NCI-H82 (cell line): ENCODE results near the gene FRMD6.

Experiments
- DNase-seq: peaks from one replicate; lab custom pipeline; 2025; lab: John Stamatoyannopoulos, UW

The FRMD6 gene

GRCh38 chr14:51651388-51652167 lies at the start of gene FRMD6:
Gene FRMD6, plus strand, starts transcription at chr14:51651910. Its CDS starts 37,927 bp downstream, at chr14:51689837.
- DNase-seq, result peak; percentile 83

GRCh38 chr14:51602310-51602709 lies 49.4 kb upstream of the FRMD6 start:
- DNase-seq, result no peak

- DNase-seq, result no peak
Observed at GRCh38 chr14:51603495-51603894, 48.2 kb upstream of the FRMD6 start.

GRCh38 chr14:51604073-51604472 lies 47.6 kb upstream of the FRMD6 start:
- no peak for DNase-seq

GRCh38 chr14:51605575-51605974 lies 46.1 kb upstream of the FRMD6 start:
- no peak for DNase-seq

GRCh38 chr14:51607711-51608110 lies 44.0 kb upstream of the FRMD6 start:
- DNase-seq, result no peak

GRCh38 chr14:51609251-51609954 lies 42.3 kb upstream of the FRMD6 start:
- no peak for DNase-seq

GRCh38 chr14:51609955-51610283 lies 41.8 kb upstream of the FRMD6 start:
- no peak for DNase-seq

GRCh38 chr14:51610771-51611170 lies 40.9 kb upstream of the FRMD6 start:
- DNase-seq, result no peak

- no peak for DNase-seq
Observed at GRCh38 chr14:51612449-51612848, 39.3 kb upstream of the FRMD6 start.

GRCh38 chr14:51613416-51613815 lies 38.3 kb upstream of the FRMD6 start:
- no peak for DNase-seq

GRCh38 chr14:51614707-51615106 lies 37.0 kb upstream of the FRMD6 start:
- no peak for DNase-seq

- peak; percentile 71 for DNase-seq
Observed at GRCh38 chr14:51616256-51616655, 35.5 kb upstream of the FRMD6 start.

- no peak for DNase-seq
Observed at GRCh38 chr14:51616724-51617409, 34.8 kb upstream of the FRMD6 start.

- no peak for DNase-seq
Observed at GRCh38 chr14:51619561-51619960, 32.1 kb upstream of the FRMD6 start.

- DNase-seq, result no peak
Observed at GRCh38 chr14:51620056-51620455, 31.7 kb upstream of the FRMD6 start.

GRCh38 chr14:51621654-51622053 lies 30.1 kb upstream of the FRMD6 start:
- DNase-seq, result no peak

- DNase-seq, result no peak
Observed at GRCh38 chr14:51622376-51622775, 29.3 kb upstream of the FRMD6 start.

GRCh38 chr14:51624955-51625569 lies 26.6 kb upstream of the FRMD6 start:
- DNase-seq, result no peak

- no peak for DNase-seq
Observed at GRCh38 chr14:51626185-51626584, 25.5 kb upstream of the FRMD6 start.

- DNase-seq, result no peak
Observed at GRCh38 chr14:51626788-51627187, 24.9 kb upstream of the FRMD6 start.

GRCh38 chr14:51627313-51627712 lies 24.4 kb upstream of the FRMD6 start:
- no peak for DNase-seq

- no peak for DNase-seq
Observed at GRCh38 chr14:51628238-51628637, 23.5 kb upstream of the FRMD6 start.
